HepG2 (cell line): ENCODE measurements around the gene CTSZ. TPM values are rescaled to one million over a fixed set of nuclear protein-coding genes. Genes with fewer than 3 reads are reported as not detected.

Source experiments
- ISX ChIP-seq: sonication (generic); formaldehyde crosslinking; conservative IDR thresholded peaks from 2 replicates; pipeline ENCODE4 v1.5.0; 2020; ENCODE audit warnings: missing genetic modification reagents
- MBNL3 ChIP-seq: fragments of 250-450 bp; sonication (Bioruptor Pico); conservative IDR thresholded peaks from 2 replicates; pipeline ENCODE4 v1.8.0; 2022; ENCODE audit warnings: mild to moderate bottlenecking, inconsistent platforms
- NFATC3 ChIP-seq: sonication (generic); formaldehyde crosslinking; IDR thresholded peaks from 2 replicates; pipeline ENCODE4 v1.5.1; 2020; ENCODE audit warnings: mild to moderate bottlenecking, missing genetic modification reagents
- NKX3-1 ChIP-seq: sonication (generic); formaldehyde crosslinking; IDR thresholded peaks from 2 replicates; pipeline ENCODE4 v1.5.0; 2020; ENCODE audit warnings: missing genetic modification reagents
- RBM22 ChIP-seq: fragments of 200-400 bp; formaldehyde crosslinking; optimal IDR thresholded peaks from 2 replicates; pipeline ENCODE3; 2017; ENCODE audit warnings: mild to moderate bottlenecking, low read length, moderate library complexity
- ZC3H13 ChIP-seq: sonication (generic); formaldehyde crosslinking; IDR thresholded peaks from 2 replicates; pipeline ENCODE4 v1.8.1; 2023; ENCODE audit warnings: mild to moderate bottlenecking, missing genetic modification reagents, moderate library complexity
- ZFP36L1 ChIP-seq: sonication (generic); formaldehyde crosslinking; IDR thresholded peaks from 2 replicates; pipeline ENCODE4 v1.8.0; 2022; ENCODE audit warnings: mild to moderate bottlenecking, missing genetic modification reagents, moderate library complexity
- ZFP62 ChIP-seq: sonication (generic); formaldehyde crosslinking; IDR thresholded peaks from 2 replicates; pipeline ENCODE4 v1.4.0; 2020; ENCODE audit warnings: missing genetic modification reagents
- ZFYVE20 ChIP-seq: sonication (generic); formaldehyde crosslinking; IDR thresholded peaks from 2 replicates; pipeline ENCODE4 v1.8.0; 2023; ENCODE audit warnings: low read depth, mild to moderate bottlenecking, moderate library complexity, missing genetic modification reagents, borderline replicate concordance
- ZNF136 ChIP-seq: sonication (generic); formaldehyde crosslinking; IDR thresholded peaks from 2 replicates; pipeline ENCODE4 v1.8.1; 2022; ENCODE audit warnings: low read depth, mild to moderate bottlenecking, moderate library complexity, missing genetic modification reagents
- ZNF138 ChIP-seq: sonication (generic); formaldehyde crosslinking; IDR thresholded peaks from 2 replicates; pipeline ENCODE4 v1.5.0; 2020; ENCODE audit warnings: mild to moderate bottlenecking, low read depth, missing genetic modification reagents
- ZNF605 ChIP-seq: sonication (generic); formaldehyde crosslinking; IDR thresholded peaks from 2 replicates; pipeline ENCODE4 v1.8.0; 2022; ENCODE audit warnings: mild to moderate bottlenecking, missing genetic modification reagents
- ZNF891 ChIP-seq: sonication (generic); formaldehyde crosslinking; IDR thresholded peaks from 2 replicates; pipeline ENCODE4 v1.5.0; 2020; ENCODE audit warnings: mild to moderate bottlenecking, missing genetic modification reagents
- polyA plus RNA-seq, 8 experiments: library from polyadenylated mRNA; depleted of rRNA in 3 of 8; stranded (reverse) in 7 of 8; unstranded in 1 of 8; fragments of >200 nt; fragmentation: Illumina TruSeq in 4 of 8; extraction: Trizol in 4 of 8; gene quantifications; 2 replicates each; pipeline versions ENCODE4 v1.2.1 to v1.2.3, GENCODE V29; 2011 to 2016; ENCODE audit warnings: low read depth in 4 of 8, missing spikeins in 1 of 8, mixed read lengths in 1 of 8; ENCODE audit not compliant: insufficient read depth in 1 of 8
- total RNA-seq, 5 experiments: library from RNA; depleted of rRNA; stranded (reverse); fragments of >200 nt; fragmentation: Illumina TruSeq; extraction: Trizol; gene quantifications; 2 replicates each; pipeline ENCODE4 v1.2.3, GENCODE V29; 2016; ENCODE audit warnings: low read depth in 1 of 5
- TF ChIP-seq, protein P1 (sequence below): sonication (generic); formaldehyde crosslinking; IDR thresholded peaks from 2 replicates; pipeline ENCODE4 v1.5.0; 2020; ENCODE audit warnings: missing genetic modification reagents
- TF ChIP-seq, protein P2 (sequence below): sonication (generic); formaldehyde crosslinking; IDR thresholded peaks from 2 replicates; pipeline ENCODE4 v1.9.0; 2021; ENCODE audit warnings: missing genetic modification reagents, borderline replicate concordance
- TF ChIP-seq, protein P3 (sequence below): sonication (generic); formaldehyde crosslinking; IDR thresholded peaks from 2 replicates; pipeline ENCODE4 v1.5.0; 2020; ENCODE audit warnings: mild to moderate bottlenecking, missing genetic modification reagents, borderline replicate concordance

The CTSZ gene
- total and polyA plus RNA-seq, 2 of the 13 experiments (the other 11 are each of a cell fraction or from before 2014, with no cell fraction given), result 0.33 TPM; not detected in 1

DNA sequence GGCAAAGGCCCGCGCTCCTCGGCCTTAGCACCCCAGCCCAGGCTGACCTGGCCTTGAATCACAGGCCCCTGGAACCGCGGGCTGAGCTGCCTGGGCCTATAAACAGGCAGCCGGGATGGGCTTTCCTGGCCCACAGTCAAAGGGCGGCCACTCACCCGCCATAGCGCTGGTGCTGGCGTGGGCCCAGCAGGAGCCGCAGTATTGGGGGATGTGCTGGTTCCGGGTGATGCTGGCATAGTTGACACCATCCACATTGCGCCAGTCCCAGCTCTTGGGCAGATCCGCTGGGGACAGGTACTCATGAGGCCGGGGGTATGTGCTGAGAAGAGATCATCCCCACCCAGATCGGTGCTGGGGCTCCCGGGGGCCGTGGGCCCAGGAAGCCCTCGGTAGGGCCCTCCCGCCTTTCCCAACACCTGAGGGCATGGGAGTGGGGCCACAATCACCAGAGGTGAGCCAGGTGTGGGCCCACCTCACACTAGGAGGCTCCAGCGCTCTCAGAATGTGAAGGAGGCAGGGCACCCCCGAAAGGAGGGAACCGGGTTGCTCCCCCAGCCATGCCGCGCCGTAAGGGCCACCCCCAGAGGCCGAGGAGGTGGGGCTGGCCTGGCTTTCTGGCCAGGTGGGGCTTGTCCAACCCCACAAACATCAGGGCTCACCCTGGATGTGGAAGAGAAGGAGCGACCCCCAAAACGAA lies 739 bp downstream of the CTSZ start (continued):
- TF ChIP-seq RBM22 (no peak), ZFP36L1 (no peak), ZFP62 (no peak), NKX3-1 (CRISPR knock-in tag) (no peak), ZNF891 (CRISPR knock-in tag) (no peak), ZFYVE20 (CRISPR knock-in tag) (no peak), ZC3H13 (no peak), ZNF605 (CRISPR knock-in tag) (no peak), NFATC3 (CRISPR knock-in tag) (no peak), ISX (CRISPR knock-in tag) (no peak), ZNF138 (CRISPR knock-in tag) (no peak), ZNF136 (no peak), MBNL3 (CRISPR knock-in tag) (no peak)
- TF ChIP-seq, protein P1, sequence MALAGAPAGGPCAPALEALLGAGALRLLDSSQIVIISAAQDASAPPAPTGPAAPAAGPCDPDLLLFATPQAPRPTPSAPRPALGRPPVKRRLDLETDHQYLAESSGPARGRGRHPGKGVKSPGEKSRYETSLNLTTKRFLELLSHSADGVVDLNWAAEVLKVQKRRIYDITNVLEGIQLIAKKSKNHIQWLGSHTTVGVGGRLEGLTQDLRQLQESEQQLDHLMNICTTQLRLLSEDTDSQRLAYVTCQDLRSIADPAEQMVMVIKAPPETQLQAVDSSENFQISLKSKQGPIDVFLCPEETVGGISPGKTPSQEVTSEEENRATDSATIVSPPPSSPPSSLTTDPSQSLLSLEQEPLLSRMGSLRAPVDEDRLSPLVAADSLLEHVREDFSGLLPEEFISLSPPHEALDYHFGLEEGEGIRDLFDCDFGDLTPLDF, result no peak
- TF ChIP-seq, protein P2, sequence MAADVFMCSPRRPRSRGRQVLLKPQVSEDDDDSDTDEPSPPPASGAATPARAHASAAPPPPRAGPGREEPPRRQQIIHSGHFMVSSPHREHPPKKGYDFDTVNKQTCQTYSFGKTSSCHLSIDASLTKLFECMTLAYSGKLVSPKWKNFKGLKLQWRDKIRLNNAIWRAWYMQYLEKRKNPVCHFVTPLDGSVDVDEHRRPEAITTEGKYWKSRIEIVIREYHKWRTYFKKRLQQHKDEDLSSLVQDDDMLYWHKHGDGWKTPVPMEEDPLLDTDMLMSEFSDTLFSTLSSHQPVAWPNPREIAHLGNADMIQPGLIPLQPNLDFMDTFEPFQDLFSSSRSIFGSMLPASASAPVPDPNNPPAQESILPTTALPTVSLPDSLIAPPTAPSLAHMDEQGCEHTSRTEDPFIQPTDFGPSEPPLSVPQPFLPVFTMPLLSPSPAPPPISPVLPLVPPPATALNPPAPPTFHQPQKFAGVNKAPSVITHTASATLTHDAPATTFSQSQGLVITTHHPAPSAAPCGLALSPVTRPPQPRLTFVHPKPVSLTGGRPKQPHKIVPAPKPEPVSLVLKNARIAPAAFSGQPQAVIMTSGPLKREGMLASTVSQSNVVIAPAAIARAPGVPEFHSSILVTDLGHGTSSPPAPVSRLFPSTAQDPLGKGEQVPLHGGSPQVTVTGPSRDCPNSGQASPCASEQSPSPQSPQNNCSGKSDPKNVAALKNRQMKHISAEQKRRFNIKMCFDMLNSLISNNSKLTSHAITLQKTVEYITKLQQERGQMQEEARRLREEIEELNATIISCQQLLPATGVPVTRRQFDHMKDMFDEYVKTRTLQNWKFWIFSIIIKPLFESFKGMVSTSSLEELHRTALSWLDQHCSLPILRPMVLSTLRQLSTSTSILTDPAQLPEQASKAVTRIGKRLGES (CRISPR knock-in tag), result no peak
- TF ChIP-seq, protein P3, sequence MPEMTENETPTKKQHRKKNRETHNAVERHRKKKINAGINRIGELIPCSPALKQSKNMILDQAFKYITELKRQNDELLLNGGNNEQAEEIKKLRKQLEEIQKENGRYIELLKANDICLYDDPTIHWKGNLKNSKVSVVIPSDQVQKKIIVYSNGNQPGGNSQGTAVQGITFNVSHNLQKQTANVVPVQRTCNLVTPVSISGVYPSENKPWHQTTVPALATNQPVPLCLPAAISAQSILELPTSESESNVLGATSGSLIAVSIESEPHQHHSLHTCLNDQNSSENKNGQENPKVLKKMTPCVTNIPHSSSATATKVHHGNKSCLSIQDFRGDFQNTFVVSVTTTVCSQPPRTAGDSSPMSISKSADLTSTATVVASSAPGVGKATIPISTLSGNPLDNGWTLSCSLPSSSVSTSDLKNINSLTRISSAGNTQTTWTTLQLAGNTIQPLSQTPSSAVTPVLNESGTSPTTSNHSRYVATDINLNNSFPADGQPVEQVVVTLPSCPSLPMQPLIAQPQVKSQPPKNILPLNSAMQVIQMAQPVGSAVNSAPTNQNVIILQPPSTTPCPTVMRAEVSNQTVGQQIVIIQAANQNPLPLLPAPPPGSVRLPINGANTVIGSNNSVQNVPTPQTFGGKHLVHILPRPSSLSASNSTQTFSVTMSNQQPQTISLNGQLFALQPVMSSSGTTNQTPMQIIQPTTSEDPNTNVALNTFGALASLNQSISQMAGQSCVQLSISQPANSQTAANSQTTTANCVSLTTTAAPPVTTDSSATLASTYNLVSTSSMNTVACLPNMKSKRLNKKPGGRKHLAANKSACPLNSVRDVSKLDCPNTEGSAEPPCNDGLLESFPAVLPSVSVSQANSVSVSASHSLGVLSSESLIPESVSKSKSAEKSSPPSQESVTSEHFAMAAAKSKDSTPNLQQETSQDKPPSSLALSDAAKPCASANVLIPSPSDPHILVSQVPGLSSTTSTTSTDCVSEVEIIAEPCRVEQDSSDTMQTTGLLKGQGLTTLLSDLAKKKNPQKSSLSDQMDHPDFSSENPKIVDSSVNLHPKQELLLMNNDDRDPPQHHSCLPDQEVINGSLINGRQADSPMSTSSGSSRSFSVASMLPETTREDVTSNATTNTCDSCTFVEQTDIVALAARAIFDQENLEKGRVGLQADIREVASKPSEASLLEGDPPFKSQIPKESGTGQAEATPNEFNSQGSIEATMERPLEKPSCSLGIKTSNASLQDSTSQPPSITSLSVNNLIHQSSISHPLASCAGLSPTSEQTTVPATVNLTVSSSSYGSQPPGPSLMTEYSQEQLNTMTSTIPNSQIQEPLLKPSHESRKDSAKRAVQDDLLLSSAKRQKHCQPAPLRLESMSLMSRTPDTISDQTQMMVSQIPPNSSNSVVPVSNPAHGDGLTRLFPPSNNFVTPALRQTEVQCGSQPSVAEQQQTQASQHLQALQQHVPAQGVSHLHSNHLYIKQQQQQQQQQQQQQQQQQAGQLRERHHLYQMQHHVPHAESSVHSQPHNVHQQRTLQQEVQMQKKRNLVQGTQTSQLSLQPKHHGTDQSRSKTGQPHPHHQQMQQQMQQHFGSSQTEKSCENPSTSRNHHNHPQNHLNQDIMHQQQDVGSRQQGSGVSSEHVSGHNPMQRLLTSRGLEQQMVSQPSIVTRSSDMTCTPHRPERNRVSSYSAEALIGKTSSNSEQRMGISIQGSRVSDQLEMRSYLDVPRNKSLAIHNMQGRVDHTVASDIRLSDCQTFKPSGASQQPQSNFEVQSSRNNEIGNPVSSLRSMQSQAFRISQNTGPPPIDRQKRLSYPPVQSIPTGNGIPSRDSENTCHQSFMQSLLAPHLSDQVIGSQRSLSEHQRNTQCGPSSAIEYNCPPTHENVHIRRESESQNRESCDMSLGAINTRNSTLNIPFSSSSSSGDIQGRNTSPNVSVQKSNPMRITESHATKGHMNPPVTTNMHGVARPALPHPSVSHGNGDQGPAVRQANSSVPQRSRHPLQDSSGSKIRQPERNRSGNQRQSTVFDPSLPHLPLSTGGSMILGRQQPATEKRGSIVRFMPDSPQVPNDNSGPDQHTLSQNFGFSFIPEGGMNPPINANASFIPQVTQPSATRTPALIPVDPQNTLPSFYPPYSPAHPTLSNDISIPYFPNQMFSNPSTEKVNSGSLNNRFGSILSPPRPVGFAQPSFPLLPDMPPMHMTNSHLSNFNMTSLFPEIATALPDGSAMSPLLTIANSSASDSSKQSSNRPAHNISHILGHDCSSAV (CRISPR knock-in tag), result no peak
